ENCODE results near the gene CEP41.

- TF ChIP-seq CTCF (IDR thresholded peaks at IDR 0.05) (no peak), POLR2A (IDR thresholded peaks at IDR 0.05) (no peak), POLR2AphosphoS5 (IDR thresholded peaks at IDR 0.05) (no peak)
Measured at GRCh38 chr7:130353196-130353595, 87.6 kb downstream of the CEP41 start.
